AG04450 (cell line): ENCODE data around the gene YDJC. TPM values are rescaled to one million over a fixed set of nuclear protein-coding genes. Genes with fewer than 3 reads are reported as not detected.

Experiments
- CTCF ChIA-PET: fragments of 300-600, 350-600 bp; formaldehyde crosslinking; extraction: SDS; loops from one replicate; lab custom pipeline; 2022; ENCODE audit warnings: antibody characterized with exemption, inconsistent platforms; lab: Charles Lee
- POLR2A ChIA-PET: fragments of 350-600 bp; formaldehyde crosslinking; extraction: SDS; loops from one replicate; lab custom pipeline; 2021; ENCODE audit warnings: antibody characterized with exemption, inconsistent platforms; lab: Yijun Ruan, JAX
- DNase-seq: peaks from one replicate; pipeline ENCODE4 v3.0.0-alpha.2; 2011; ENCODE audit warnings: low read depth, low spot score
- H3K27ac ChIP-seq: one replicate; pipeline ENCODE4 v1.5.1; 2012; ENCODE audit warnings: low read depth, low read length, control low read depth
- H3K27me3 ChIP-seq: one replicate; pipeline ENCODE4 v1.6.0; 2012; ENCODE audit warnings: low read length; ENCODE audit not compliant: control insufficient read depth, insufficient read depth
- H3K4me3 ChIP-seq: 2 replicates; pipeline ENCODE4 v1.5.1; 2011; ENCODE audit warnings: mild to moderate bottlenecking, low read depth, low read length, control low read depth
- H3K9me3 ChIP-seq: 2 replicates; pipeline ENCODE4 v1.5.1; 2012; ENCODE audit warnings: low read length; ENCODE audit not compliant: control insufficient read depth, insufficient read depth
- CTCF ChIP-seq: IDR thresholded peaks from 2 replicates; pipeline ENCODE4 v1.5.1; 2011; ENCODE audit warnings: low read depth, low read length, control low read depth, inconsistent platforms
- polyA plus RNA-seq: library from polyadenylated mRNA; depleted of rRNA; stranded (reverse); fragments of >200 nt; gene quantifications from 2 replicates; pipeline ENCODE4 v1.2.3, GENCODE V29; 2011; rRNA removed
- small RNA-seq: library from RNA; depleted of rRNA; stranded (forward); fragments of <200 nt; gene quantifications from one replicate; pipeline ENCODE3, GENCODE V24; 2012; ENCODE audit warnings: low read depth; ENCODE audit not compliant: insufficient read length

The YDJC gene
- polyA plus RNA-seq, 1 experiment, result 9.0 TPM

GRCh38 chr22:21579474-21579851 lies 50.4 kb downstream of the YDJC start:
- DNase-seq, result no peak
- ChIA-PET CTCF (no interaction called here), POLR2A (interaction anchor here (0.8 kb wide), 1 partner anchor 10 kb away, joined by 4 read pairs; no protein-coding TSS in a partner anchor)
- no peaks in the 10 kb centered on the region for H3K27me3 ChIP-seq
- no peak for TF ChIP-seq CTCF
- H3K27ac ChIP-seq, result peak overlapping the region; percentile 39
- no peak overlapping the region for H3K4me3 ChIP-seq
- no peaks in the 10 kb centered on the region for H3K9me3 ChIP-seq

Small RNAs within 50 kb of the gene (small RNA-seq; reads per million reads assigned to genes)
- gene MIR301B, result 227 reads per million, percentile 91 among the genes with 10 or more reads in this experiment

Other genes with a start within 250 kb of the YDJC start
- 0.09 and 0.14 TPM in 2 replicates for gene RIMBP3B, start 246.3 kb downstream of the YDJC start, polyA plus RNA-seq
- 0.93 and 1.3 TPM in 2 replicates for gene HIC2, start 212.7 kb downstream of the YDJC start, polyA plus RNA-seq
- 0.58 and 0.82 TPM in 2 replicates for gene TMEM191C, start 162.6 kb downstream of the YDJC start, polyA plus RNA-seq
- not detected in 2 replicates for gene RIMBP3C, start 78.6 kb downstream of the YDJC start, polyA plus RNA-seq
- 72.7 and 77.2 TPM in 2 replicates for gene UBE2L3, start 62.3 kb downstream of the YDJC start, polyA plus RNA-seq
- 0.06 and 0.16 TPM in 2 replicates for gene CCDC116, start 2.7 kb upstream of the YDJC start, polyA plus RNA-seq
- 12.6 and 17.8 TPM in 2 replicates for gene SDF2L1, start 12.3 kb upstream of the YDJC start, polyA plus RNA-seq
- 40.6 and 48.6 TPM in 2 replicates for gene PPIL2, start 36.0 kb upstream of the YDJC start, polyA plus RNA-seq
- gene YPEL1, start 105.8 kb upstream of the YDJC start, polyA plus RNA-seq, result 5.5 and 6.1 TPM in 2 replicates
- gene MAPK1, start 237.6 kb upstream of the YDJC start, polyA plus RNA-seq, result 152 and 154 TPM in 2 replicates